Psoas muscle (tissue), 8 donors: Measurements from ENCODE around the gene MSI1. TPM values are rescaled to one million over a fixed set of nuclear protein-coding genes. Genes with fewer than 3 reads are reported as not detected.

Experiments
- ATAC-seq, 4 donors: fragments of 200-7000 bp; cut with Tn5 transposase; one replicate each; pipeline ENCODE4 v1.9.1; 2020; ENCODE audit warnings: moderate library complexity in 3 of 4, mild to moderate bottlenecking in 2 of 4
- DNase-seq, 2 donors: peaks; one replicate each; pipeline ENCODE4 v3.0.0-alpha.2; 2020
- H3K27ac ChIP-seq: fragments of 200-600 bp; one replicate; pipeline ENCODE4 v1.8.0; 2022
- H3K27me3 ChIP-seq, 3 donors: fragments of 200-600 bp in 1 of 3; one replicate each; pipeline versions ENCODE4 v1.6.1 to v1.8.0; 2013 to 2022; ENCODE audit warnings: low read length in 2 of 3, mild to moderate bottlenecking in 2 of 3, moderate library complexity in 1 of 3; ENCODE audit not compliant: insufficient read depth in 3 of 3
- H3K36me3 ChIP-seq, 2 donors: fragments of 200-600 bp in 1 of 2; one replicate each; pipeline versions ENCODE4 v1.6.1 to v1.8.0; 2013 to 2022; ENCODE audit warnings: low read depth in 1 of 2, mild to moderate bottlenecking in 1 of 2, moderate library complexity in 1 of 2; ENCODE audit not compliant: insufficient read depth in 1 of 2
- H3K4me1 ChIP-seq: fragments of 200-600 bp; one replicate; pipeline ENCODE4 v1.8.0; 2022
- H3K4me3 ChIP-seq: fragments of 200-600 bp; one replicate; pipeline ENCODE4 v1.8.0; 2022; ENCODE audit warnings: mild to moderate bottlenecking
- H3K9me3 ChIP-seq: fragments of 200-600 bp; one replicate; pipeline ENCODE4 v1.8.0; 2022
- WGBS, 3 donors: extraction: QIAGEN DNeasy Blood & Tissue Kit; methylation state at CpG; one replicate each; pipeline versions ENCODE4 v1.1.6 to v1.1.7; 2013; 5-methylcytosine and 5-hydroxymethylcytosine counted together
- intact Hi-C, 2 donors: fragments of 100-400 bp; cut with DNase I; formaldehyde crosslinking; loops; one replicate each; pipeline versions ENCODE4 v1.11.0 to v1.14.2; 2022
- polyA plus RNA-seq, 3 donors: library from polyadenylated mRNA; stranded (reverse); fragments of 200-250 nt; gene quantifications; one replicate each; pipeline ENCODE4 v1.2.3, GENCODE V29; 2013
- total RNA-seq, 4 donors: library from RNA; stranded (reverse); fragmentation: NEBNext Ultra II Directional in 2 of 4; extraction: Animal tissue kit (Norgen Biotek cat#: 25700) in 2 of 4; gene quantifications; one replicate each; pipeline versions ENCODE4 v1.2.1 to v1.2.4, GENCODE V29; 2021 to 2023
- TF ChIP-seq, protein P1 (sequence below): fragments of 200-600 bp; IDR thresholded peaks from one replicate; pipeline ENCODE4 v1.8.0; 2022; ENCODE audit warnings: antibody characterized with exemption
- donor health status: healthy with polysubstance abuse.
- donor health status: DM: no; HTN: no; CAD: no; lungs with moderate emphysema.
- donor health status: Bipolar disorder and iron deficiency.
- donor health status: healthy.
- donor health status: DM: yes; HTN: yes; CAD: no.
- donor health status: DM: no; HTN: no; CAD: no.
- donor health status: DM: no; HTN: no; CAD: no.
- donor health status: DM: yes; HTN: yes; CAD: no.

MSI1 gene
- total and polyA plus RNA-seq, 7 donors, result 0.03 to 0.20 (median 0.05) TPM; not detected in 3

GRCh38 chr12:120359128-120359527, 9.8 kb downstream of the MSI1 start:
- no peak for ATAC-seq
- WGBS, 3 donors, result 88 to 94% (median 88%) methylated on average over 1 of the region's 1 CpG

GRCh38 chr12:120358412-120359100, 10.4 kb downstream of the MSI1 start:
- TF ChIP-seq, protein P1, sequence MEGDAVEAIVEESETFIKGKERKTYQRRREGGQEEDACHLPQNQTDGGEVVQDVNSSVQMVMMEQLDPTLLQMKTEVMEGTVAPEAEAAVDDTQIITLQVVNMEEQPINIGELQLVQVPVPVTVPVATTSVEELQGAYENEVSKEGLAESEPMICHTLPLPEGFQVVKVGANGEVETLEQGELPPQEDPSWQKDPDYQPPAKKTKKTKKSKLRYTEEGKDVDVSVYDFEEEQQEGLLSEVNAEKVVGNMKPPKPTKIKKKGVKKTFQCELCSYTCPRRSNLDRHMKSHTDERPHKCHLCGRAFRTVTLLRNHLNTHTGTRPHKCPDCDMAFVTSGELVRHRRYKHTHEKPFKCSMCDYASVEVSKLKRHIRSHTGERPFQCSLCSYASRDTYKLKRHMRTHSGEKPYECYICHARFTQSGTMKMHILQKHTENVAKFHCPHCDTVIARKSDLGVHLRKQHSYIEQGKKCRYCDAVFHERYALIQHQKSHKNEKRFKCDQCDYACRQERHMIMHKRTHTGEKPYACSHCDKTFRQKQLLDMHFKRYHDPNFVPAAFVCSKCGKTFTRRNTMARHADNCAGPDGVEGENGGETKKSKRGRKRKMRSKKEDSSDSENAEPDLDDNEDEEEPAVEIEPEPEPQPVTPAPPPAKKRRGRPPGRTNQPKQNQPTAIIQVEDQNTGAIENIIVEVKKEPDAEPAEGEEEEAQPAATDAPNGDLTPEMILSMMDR, result no peak
- H3K9me3 ChIP-seq, result no peaks in the 10 kb centered on the region
- peaks cover 0 to 26% (median 7%) of the 10 kb centered on the region in 3 donors for H3K27me3 ChIP-seq
- no peaks in the 10 kb centered on the region for H3K4me1 ChIP-seq
- H3K4me3 ChIP-seq, result no peak overlapping the region
- DNase-seq (no peak), ATAC-seq (no peak)
- no peak overlapping the region for H3K27ac ChIP-seq
- H3K36me3 ChIP-seq, result no peaks in the 10 kb centered on the region
- WGBS, 3 donors, result 57 to 69% (median 61%) methylated on average over 18 to 19 of the region's 19 CpGs
- intact Hi-C loops, result no loop called here

More at GRCh38 chr12:120359128-120359527, 9.8 kb downstream of the MSI1 start:
- TF ChIP-seq, protein P1, result no peak
- no peak overlapping the region for H3K27ac ChIP-seq
- no peak for DNase-seq
- no peaks in the 10 kb centered on the region for H3K36me3 ChIP-seq
- intact Hi-C loops, result no loop called here
- H3K27me3 ChIP-seq, result peaks cover 0 to 26% (median 7%) of the 10 kb centered on the region in 3 donors
- H3K9me3 ChIP-seq, result no peaks in the 10 kb centered on the region
- H3K4me3 ChIP-seq, result no peak overlapping the region
- H3K4me1 ChIP-seq, result no peaks in the 10 kb centered on the region

GRCh38 chr12:120357104-120357503, 11.9 kb downstream of the MSI1 start:
- intact Hi-C loops, result loop anchor here in 1 of 2 donors (2.0 kb wide), 1 partner anchor 72 kb away; no protein-coding TSS in a partner anchor
- DNase-seq (no peak), ATAC-seq (no peak)
- H3K4me1 ChIP-seq, result no peaks in the 10 kb centered on the region
- TF ChIP-seq, protein P1, result no peak
- H3K36me3 ChIP-seq, result no peaks in the 10 kb centered on the region
- peaks cover 0 to 16% (median 4%) of the 10 kb centered on the region in 3 donors for H3K27me3 ChIP-seq
- H3K27ac ChIP-seq, result no peak overlapping the region
- 76 to 84% (median 81%) methylated on average over 5 of the region's 5 CpGs for WGBS, 3 donors
- no peak overlapping the region for H3K4me3 ChIP-seq
- no peaks in the 10 kb centered on the region for H3K9me3 ChIP-seq

DNA sequence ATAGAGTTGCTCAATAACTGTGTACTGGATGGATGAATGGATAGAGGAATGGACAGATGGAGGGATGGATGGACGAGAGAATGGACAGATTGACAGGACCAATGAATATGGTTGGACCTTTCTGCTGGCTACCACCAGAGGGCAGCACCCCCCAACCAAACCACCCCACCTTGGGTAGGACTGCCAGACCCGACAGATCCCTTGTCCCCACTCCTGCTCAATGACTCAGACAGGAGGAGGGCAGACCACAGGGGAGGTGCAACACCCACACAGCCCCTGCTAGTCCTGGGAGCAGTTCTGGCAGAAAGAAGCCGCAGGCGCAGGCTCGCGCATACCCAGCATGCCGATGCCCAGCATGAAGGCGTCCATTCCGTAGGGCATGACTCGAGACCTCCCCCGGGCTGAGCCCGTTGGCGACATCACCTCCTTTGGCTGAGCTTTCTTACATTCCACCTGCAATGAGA, 12.4 kb downstream of the MSI1 start:
- no peak overlapping the region for H3K4me3 ChIP-seq
- H3K4me1 ChIP-seq, result no peaks in the 10 kb centered on the region
- peaks cover 0 to 11% (median 1%) of the 10 kb centered on the region in 3 donors for H3K27me3 ChIP-seq
- WGBS, 3 donors, result 60 to 65% (median 64%) methylated on average over 13 of the region's 13 CpGs
- ATAC-seq (peak; percentile 92 to 98 (median 94)), DNase-seq (peak; percentile 70 to 84)
- H3K36me3 ChIP-seq, result no peaks in the 10 kb centered on the region
- no peak overlapping the region for H3K27ac ChIP-seq
- H3K9me3 ChIP-seq, result no peaks in the 10 kb centered on the region
- TF ChIP-seq, protein P1, result peak; percentile 82
- intact Hi-C loops, result loop anchor here (1.0 to 2.0 kb wide), 2 partner anchors 72 to 74 kb away; no protein-coding TSS in a partner anchor
